C4-2B (cell line): ENCODE results near the gene FAF1.
A peak's percentile ranks its signal among the peaks of the same experiment; 100 is the strongest.

Source experiments
- ZFX ChIP-seq: fragments of 450-650 bp; IDR thresholded peaks from 2 replicates; pipeline ENCODE4 v1.6.1; 2017
- TF ChIP-seq, protein P1 (sequence below): fragments of 450-650 bp; conservative IDR thresholded peaks from 2 replicates; pipeline ENCODE4 v1.5.1; 2017; ENCODE audit warnings: mild to moderate bottlenecking

DNA sequence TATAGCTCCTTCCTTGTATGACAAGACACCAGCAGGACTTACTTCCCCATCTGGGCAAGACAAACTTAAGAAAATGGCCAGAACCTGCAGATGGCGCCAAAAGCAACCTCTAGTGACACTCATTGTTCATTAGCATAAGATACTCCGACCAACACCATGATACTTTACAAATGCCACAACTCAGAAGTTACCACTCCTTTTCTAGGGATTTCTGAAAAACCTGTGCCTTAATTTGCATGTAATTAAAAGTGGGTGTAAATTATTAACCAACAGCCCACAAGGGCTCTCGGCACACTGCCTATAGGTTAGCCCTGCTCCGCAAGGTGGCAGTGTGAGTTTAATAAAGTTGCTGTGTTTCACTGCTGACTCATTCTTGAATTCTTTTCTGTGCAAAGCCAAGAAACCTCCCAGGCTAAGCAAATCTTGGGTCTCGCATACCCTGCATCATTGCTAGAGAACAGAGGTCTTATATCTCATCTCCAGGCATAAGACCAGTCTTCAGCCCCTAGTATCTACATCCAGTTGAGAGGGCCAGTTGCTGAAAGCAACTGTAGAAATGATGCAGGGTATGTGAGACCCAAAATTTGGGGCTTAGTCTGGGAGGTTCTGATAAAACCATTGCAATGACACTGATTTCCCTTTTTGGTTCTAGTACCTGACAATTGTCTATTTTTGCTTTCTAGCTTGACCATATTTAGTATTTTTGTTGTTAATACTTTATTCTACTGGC is 86.4 kb downstream of the FAF1 start:
- TF ChIP-seq, protein P1, sequence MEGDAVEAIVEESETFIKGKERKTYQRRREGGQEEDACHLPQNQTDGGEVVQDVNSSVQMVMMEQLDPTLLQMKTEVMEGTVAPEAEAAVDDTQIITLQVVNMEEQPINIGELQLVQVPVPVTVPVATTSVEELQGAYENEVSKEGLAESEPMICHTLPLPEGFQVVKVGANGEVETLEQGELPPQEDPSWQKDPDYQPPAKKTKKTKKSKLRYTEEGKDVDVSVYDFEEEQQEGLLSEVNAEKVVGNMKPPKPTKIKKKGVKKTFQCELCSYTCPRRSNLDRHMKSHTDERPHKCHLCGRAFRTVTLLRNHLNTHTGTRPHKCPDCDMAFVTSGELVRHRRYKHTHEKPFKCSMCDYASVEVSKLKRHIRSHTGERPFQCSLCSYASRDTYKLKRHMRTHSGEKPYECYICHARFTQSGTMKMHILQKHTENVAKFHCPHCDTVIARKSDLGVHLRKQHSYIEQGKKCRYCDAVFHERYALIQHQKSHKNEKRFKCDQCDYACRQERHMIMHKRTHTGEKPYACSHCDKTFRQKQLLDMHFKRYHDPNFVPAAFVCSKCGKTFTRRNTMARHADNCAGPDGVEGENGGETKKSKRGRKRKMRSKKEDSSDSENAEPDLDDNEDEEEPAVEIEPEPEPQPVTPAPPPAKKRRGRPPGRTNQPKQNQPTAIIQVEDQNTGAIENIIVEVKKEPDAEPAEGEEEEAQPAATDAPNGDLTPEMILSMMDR: peak; percentile 97
- TF ChIP-seq ZFX: no peak
